Measurements from ENCODE around the gene PLA2G2D. TPM values are rescaled to one million over a fixed set of nuclear protein-coding genes. Genes with fewer than 3 reads are reported as not detected.

Gene PLA2G2D
- total and polyA plus RNA-seq, 9 of the 15 experiments (the other 6 are each of a cell fraction or from before 2014, with no cell fraction given) = not detected

DNA sequence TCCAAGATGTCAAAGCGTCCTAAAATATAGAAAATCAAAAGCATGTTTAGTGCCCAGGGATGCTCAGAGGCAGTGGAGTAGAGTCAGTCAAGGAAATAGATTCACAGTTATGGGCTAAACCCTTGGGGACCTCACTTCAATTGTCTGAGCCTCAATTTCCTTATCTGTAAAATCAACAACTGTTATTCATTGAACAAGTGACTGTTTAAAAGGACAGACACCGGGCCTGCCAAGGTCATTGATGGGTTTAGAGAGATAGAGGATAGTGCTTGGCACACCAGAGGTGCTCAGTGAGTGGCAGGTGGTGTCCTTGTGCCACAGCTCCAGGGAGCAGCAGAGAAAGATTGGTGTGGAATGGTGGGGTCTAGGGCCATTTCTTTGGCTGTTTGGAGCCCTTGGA, 36.6 kb downstream of the PLA2G2D start:
- ATAC-seq = no peak
- no peaks in the 10 kb centered on the region for H3K79me2 ChIP-seq (ENCODE audit: control insufficient read depth, insufficient read depth, low read length)
- no peaks in the 10 kb centered on the region for H3K9me1 ChIP-seq (ENCODE audit: control insufficient read depth, insufficient read depth, low read length)
- ChIA-PET POLR2A (interaction anchor here (0.6 to 1.2 kb wide), 2 partner anchors 8 to 43 kb away, joined by 4 to 5 read pairs; no protein-coding TSS in a partner anchor), CTCF (ENCODE audit: low intra/inter-chr PET ratio) (no interaction called here)
- in situ Hi-C loops (cut with MboI) = no loop called here
- peaks cover 29 to 70% of the 10 kb centered on the region in 2 experiments; a peak in 4 of 5 replicates for H3K27me3 ChIP-seq (ENCODE audit: control insufficient read depth in 2 of 2, insufficient read depth in 2 of 2, low read length in 2 of 2)
- no peak for DNase-seq (ENCODE audit: extremely low read depth in 1 of 4, low spot score in 3 of 4)
- TF ChIP-seq KLF16 (IDR thresholded peaks at IDR 0.05) = no peak
- TF ChIP-seq TCFL5 (CRISPR knock-in tag; conservative IDR thresholded peaks at IDR 0.05) = no peak
- TF ChIP-seq, protein P1, sequence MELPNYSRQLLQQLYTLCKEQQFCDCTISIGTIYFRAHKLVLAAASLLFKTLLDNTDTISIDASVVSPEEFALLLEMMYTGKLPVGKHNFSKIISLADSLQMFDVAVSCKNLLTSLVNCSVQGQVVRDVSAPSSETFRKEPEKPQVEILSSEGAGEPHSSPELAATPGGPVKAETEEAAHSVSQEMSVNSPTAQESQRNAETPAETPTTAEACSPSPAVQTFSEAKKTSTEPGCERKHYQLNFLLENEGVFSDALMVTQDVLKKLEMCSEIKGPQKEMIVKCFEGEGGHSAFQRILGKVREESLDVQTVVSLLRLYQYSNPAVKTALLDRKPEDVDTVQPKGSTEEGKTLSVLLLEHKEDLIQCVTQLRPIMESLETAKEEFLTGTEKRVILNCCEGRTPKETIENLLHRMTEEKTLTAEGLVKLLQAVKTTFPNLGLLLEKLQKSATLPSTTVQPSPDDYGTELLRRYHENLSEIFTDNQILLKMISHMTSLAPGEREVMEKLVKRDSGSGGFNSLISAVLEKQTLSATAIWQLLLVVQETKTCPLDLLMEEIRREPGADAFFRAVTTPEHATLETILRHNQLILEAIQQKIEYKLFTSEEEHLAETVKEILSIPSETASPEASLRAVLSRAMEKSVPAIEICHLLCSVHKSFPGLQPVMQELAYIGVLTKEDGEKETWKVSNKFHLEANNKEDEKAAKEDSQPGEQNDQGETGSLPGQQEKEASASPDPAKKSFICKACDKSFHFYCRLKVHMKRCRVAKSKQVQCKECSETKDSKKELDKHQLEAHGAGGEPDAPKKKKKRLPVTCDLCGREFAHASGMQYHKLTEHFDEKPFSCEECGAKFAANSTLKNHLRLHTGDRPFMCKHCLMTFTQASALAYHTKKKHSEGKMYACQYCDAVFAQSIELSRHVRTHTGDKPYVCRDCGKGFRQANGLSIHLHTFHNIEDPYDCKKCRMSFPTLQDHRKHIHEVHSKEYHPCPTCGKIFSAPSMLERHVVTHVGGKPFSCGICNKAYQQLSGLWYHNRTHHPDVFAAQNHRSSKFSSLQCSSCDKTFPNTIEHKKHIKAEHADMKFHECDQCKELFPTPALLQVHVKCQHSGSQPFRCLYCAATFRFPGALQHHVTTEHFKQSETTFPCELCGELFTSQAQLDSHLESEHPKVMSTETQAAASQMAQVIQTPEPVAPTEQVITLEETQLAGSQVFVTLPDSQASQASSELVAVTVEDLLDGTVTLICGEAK (IDR thresholded peaks at IDR 0.05) = no peak
- TF ChIP-seq, protein P1 (CRISPR knock-in tag; IDR thresholded peaks at IDR 0.05) = no peak
- BruUV-seq (replicated peaks) = no TSS peak
- FAIRE-seq = no peak
- no peak overlapping the region for H3K9ac ChIP-seq (ENCODE audit: insufficient read depth in 1 of 2, low read depth in 2 of 2, low read length in 2 of 2)
- 0% methylated on average over 2 of the region's 2 CpGs for WGBS (ENCODE audit: insufficient coverage, low coverage, missing lambda C conversion rate)
- no peak overlapping the region for H3K4me3 ChIP-seq
- no peaks in the 10 kb centered on the region for H3K36me3 ChIP-seq (ENCODE audit: control insufficient read depth, insufficient read depth, low read length)
- no peaks in the 10 kb centered on the region for H4K20me1 ChIP-seq (replicated peaks; ENCODE audit: control insufficient read depth, insufficient read depth, low read length)
- H3K27ac ChIP-seq (ENCODE audit: extremely low read depth, low read depth, low read length) = no peak overlapping the region
- intact Hi-C loops (cut with micrococcal nuclease) = no loop called here
- H2AFZ ChIP-seq (ENCODE audit: low read depth, low read length) = no peak overlapping the region
- no peaks in the 10 kb centered on the region for H3K9me3 ChIP-seq (replicated peaks; ENCODE audit: control insufficient read depth, insufficient read depth, low read depth, low read length)
- no peaks in the 10 kb centered on the region for H3K4me1 ChIP-seq (replicated peaks in 1 of 2; ENCODE audit: control insufficient read depth in 2 of 2, insufficient read depth in 2 of 2, low read length in 2 of 2)
- no peak overlapping the region for H3K4me2 ChIP-seq (ENCODE audit: insufficient read depth, low read length)
